ENCODE results near the gene SEC16A.

SEC16A gene

DNA sequence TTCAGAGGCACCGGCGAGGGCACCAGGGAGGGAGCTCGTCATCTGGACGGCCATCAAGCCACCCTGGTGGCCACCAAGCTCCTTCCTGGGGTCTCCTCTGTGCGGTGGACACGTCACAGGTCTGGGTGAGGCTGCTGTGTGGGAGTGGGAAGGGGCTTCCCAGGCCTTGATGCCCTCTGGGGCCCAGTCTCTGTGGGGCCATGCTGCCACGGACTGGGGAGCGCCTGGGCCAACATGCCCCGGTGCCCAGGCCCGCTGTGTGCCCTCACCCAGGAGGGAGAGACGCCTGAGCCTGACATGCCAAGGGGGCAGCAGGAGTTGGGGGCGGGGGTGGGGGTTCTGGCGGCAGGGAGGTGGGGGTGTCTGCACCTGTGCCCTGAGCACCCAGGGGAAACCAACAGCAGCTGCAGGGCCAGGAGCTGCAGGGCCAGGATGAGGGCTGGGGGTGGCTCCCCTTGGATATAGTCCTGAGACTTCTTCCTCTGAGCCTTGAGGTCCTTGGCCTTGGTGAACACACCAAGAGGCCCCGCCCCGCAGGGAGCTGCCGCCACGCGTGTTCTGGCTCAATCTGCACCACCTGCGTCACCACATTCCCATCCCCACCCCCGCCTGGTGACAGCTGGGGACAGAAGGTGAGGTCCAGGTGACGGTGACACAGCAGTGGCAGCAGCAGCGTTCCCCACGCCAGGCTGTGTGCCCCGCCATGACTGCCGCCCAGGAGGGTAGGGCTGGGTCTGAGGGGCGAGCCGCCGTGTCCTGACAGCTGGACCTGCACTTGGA lies 15.3 kb upstream of the SEC16A start:
- H3K27ac ChIP-seq, result no peak overlapping the region
- H3K36me3 ChIP-seq, result peaks cover 95% of the 10 kb centered on the region
- no peak overlapping the region for H3K4me3 ChIP-seq (ENCODE audit: low read depth in 1 of 2, low read length in 1 of 2)
- H3K27me3 ChIP-seq, result no peaks in the 10 kb centered on the region
- TF ChIP-seq, protein P1, sequence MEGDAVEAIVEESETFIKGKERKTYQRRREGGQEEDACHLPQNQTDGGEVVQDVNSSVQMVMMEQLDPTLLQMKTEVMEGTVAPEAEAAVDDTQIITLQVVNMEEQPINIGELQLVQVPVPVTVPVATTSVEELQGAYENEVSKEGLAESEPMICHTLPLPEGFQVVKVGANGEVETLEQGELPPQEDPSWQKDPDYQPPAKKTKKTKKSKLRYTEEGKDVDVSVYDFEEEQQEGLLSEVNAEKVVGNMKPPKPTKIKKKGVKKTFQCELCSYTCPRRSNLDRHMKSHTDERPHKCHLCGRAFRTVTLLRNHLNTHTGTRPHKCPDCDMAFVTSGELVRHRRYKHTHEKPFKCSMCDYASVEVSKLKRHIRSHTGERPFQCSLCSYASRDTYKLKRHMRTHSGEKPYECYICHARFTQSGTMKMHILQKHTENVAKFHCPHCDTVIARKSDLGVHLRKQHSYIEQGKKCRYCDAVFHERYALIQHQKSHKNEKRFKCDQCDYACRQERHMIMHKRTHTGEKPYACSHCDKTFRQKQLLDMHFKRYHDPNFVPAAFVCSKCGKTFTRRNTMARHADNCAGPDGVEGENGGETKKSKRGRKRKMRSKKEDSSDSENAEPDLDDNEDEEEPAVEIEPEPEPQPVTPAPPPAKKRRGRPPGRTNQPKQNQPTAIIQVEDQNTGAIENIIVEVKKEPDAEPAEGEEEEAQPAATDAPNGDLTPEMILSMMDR (IDR thresholded peaks at IDR 0.05), result no peak
- no peaks in the 10 kb centered on the region for H3K4me1 ChIP-seq (ENCODE audit: control insufficient read depth in 1 of 2, insufficient read depth in 1 of 2, low read depth in 1 of 2, low read length in 1 of 2)
- no peaks in the 10 kb centered on the region for H3K9me3 ChIP-seq

DNA sequence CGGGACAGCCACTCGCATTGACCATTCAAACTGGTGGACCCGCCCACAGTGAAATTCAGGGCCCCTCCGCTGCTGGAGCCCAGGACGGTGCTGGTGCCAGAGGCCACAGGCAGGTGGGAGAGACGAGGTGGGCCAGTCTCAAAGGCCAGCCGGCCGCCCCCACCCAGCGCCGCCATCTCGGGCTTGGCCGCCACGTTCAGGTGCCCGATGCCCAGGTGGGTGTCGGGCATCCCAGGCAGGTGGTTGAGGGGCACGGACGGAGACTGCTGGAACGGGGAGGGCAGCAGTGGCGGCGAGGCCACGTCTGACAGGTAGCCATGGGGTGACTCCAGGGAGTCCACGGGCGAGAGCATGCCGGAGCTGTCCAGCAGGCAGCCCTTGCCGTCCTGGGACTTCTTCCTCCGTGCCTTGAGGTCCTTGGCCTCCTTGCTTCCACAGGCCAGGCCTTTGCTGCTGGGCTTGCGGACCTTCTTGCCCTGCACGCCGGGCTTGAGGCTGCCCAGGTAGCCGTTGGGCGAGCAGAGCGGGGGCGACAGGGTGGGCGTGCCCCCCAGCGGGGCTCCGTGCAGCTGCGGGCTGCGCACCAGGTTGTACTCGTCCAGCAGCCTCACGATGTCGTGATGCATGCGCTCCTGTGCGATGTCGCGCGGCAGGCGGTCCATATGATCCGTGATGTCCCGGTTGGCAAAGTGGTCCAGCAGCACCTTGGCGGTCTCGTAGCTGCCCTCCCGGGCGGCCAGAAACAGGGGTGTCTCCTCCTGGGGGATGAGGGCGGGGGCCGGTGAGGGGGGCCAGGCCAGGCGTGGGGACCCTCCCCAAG lies 14.2 kb upstream of the SEC16A start:
- Histone ChIP-seq H3K27me3 (no peaks in the 10 kb centered on the region), H3K27ac (no peak overlapping the region), H3K4me1 (ENCODE audit: control insufficient read depth in 1 of 2, insufficient read depth in 1 of 2, low read depth in 1 of 2, low read length in 1 of 2) (no peaks in the 10 kb centered on the region), H3K4me3 (ENCODE audit: low read depth in 1 of 2, low read length in 1 of 2) (no peak overlapping the region), H3K36me3 (peaks cover 84% of the 10 kb centered on the region), H3K9me3 (no peaks in the 10 kb centered on the region)
- TF ChIP-seq, protein P1 (IDR thresholded peaks at IDR 0.05), result no peak

DNA sequence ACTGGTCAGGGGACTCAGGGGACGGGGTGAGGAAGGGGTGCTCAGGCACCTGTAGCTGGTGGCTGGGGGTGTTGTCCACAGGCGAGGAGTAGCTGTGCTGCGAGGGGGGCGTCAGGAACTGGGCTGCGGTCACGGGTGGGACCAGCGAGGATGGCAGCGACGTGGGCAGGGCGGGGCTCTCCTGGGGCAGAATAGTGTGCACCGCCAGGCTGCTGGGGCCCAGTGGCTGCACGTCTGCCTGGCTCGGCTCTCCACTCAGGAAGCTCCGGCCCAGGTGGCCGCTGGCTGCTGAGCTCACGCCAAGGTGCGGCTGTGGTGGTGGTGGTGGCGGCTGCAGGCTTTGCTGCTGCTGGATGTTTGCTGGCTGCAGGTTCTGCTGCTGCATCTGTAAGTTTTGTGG lies 13.3 kb upstream of the SEC16A start:
- peaks cover 76% of the 10 kb centered on the region for H3K36me3 ChIP-seq
- H3K27ac ChIP-seq, result no peak overlapping the region

DNA sequence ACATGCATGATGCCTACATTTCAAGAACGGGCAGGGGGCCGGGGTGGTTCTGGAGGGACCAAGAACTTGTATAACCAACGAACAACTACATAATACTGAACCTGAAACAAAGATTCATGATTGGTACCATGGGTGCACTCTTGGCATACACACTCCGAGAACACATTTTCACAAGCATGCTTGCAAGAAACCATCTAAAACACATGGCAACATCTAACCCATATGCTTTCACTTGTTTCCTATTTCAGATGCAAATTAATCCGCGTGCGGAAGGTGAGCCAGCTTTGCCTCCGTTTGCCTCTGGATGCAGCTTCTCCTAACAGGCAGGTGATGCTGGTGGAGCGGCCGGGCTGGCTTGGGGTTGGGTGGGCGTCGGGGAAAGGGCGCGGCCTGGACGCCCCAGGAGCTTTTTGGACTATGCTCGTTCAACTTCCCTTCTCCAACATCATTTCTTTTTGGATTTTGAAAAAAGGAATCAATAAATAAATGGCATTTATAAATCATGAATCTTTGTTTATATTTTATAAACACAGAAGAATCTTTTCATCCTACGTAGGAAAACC lies 12.5 kb upstream of the SEC16A start:
- Histone ChIP-seq H3K9me3 (no peaks in the 10 kb centered on the region), H3K4me3 (ENCODE audit: low read depth in 1 of 2, low read length in 1 of 2) (no peak overlapping the region), H3K27me3 (no peaks in the 10 kb centered on the region), H3K36me3 (peaks cover 67% of the 10 kb centered on the region), H3K4me1 (ENCODE audit: control insufficient read depth in 1 of 2, insufficient read depth in 1 of 2, low read depth in 1 of 2, low read length in 1 of 2) (no peaks in the 10 kb centered on the region), H3K27ac (no peak overlapping the region)
- TF ChIP-seq, protein P1 (IDR thresholded peaks at IDR 0.05), result no peak

More for the DNA sequence above, 13.3 kb upstream of the SEC16A start:
- Histone ChIP-seq H3K27me3 (no peaks in the 10 kb centered on the region), H3K4me3 (ENCODE audit: low read depth in 1 of 2, low read length in 1 of 2) (no peak overlapping the region), H3K4me1 (ENCODE audit: control insufficient read depth in 1 of 2, insufficient read depth in 1 of 2, low read depth in 1 of 2, low read length in 1 of 2) (no peaks in the 10 kb centered on the region), H3K9me3 (no peaks in the 10 kb centered on the region)
- TF ChIP-seq, protein P1 (IDR thresholded peaks at IDR 0.05), result no peak

DNA sequence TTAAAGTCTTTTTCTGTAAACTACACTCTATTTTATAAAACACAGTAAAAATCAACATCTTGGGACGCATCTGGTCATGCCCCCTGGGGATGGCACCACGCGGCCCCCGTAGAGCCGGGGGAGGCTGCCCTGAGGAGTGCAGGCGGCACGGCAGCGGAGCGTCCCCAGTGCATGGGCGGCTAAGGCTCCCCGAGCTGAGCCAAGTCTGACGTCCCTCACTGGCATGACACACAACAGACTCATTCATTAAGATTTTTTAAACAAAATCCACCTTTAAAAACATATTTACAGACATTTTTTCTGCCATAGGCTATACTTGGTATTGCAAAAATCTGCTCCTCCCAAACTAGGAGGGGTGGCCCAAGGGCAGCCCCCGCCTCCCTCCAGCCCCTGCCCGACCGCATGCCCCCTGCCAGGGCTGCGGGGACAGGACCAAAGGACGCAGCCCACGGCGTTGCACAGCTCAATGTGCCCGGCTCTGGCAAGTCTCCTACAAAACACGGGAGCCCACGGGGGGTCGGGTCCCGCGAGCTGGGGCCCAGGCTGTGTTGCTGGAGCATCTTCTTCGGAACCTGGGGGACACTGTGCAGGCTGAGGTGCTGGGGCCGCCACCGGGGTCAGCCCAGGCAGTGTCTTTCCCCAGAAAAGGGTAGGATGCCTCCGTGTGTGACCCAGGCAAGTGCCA lies 11.8 kb upstream of the SEC16A start:
- no peaks in the 10 kb centered on the region for H3K4me1 ChIP-seq (ENCODE audit: control insufficient read depth in 1 of 2, insufficient read depth in 1 of 2, low read depth in 1 of 2, low read length in 1 of 2)
- no peak overlapping the region for H3K27ac ChIP-seq
- H3K9me3 ChIP-seq, result no peaks in the 10 kb centered on the region
- TF ChIP-seq, protein P1 (IDR thresholded peaks at IDR 0.05), result no peak
- peaks cover 60% of the 10 kb centered on the region for H3K36me3 ChIP-seq
- no peak overlapping the region for H3K4me3 ChIP-seq (ENCODE audit: low read depth in 1 of 2, low read length in 1 of 2)
- H3K27me3 ChIP-seq, result peaks cover 2% of the 10 kb centered on the region
